KOPT-K1 (cell line): ENCODE measurements around the gene GNB3.

Experiments
- H3K27ac ChIP-seq: fragments of 200-600 bp; sonication (generic); 2 replicates; pipeline ENCODE4 v1.5.1; 2016; ENCODE audit warnings: antibody characterized with exemption, mild to moderate bottlenecking, low read depth, low read length; ENCODE audit not compliant: poor library complexity, severe bottlenecking
- H3K36me3 ChIP-seq: fragments of 200-600 bp; sonication (generic); 2 replicates; pipeline ENCODE4 v1.5.1; 2017; ENCODE audit warnings: antibody characterized with exemption, mild to moderate bottlenecking, low read length, moderate library complexity; ENCODE audit not compliant: insufficient read depth
- H3K9me3 ChIP-seq: fragments of 200-600 bp; sonication (generic); 2 replicates; pipeline ENCODE4 v1.5.1; 2017; ENCODE audit warnings: antibody characterized with exemption, low read length, mild to moderate bottlenecking; ENCODE audit not compliant: insufficient read depth, poor library complexity, severe bottlenecking

GNB3 gene

DNA sequence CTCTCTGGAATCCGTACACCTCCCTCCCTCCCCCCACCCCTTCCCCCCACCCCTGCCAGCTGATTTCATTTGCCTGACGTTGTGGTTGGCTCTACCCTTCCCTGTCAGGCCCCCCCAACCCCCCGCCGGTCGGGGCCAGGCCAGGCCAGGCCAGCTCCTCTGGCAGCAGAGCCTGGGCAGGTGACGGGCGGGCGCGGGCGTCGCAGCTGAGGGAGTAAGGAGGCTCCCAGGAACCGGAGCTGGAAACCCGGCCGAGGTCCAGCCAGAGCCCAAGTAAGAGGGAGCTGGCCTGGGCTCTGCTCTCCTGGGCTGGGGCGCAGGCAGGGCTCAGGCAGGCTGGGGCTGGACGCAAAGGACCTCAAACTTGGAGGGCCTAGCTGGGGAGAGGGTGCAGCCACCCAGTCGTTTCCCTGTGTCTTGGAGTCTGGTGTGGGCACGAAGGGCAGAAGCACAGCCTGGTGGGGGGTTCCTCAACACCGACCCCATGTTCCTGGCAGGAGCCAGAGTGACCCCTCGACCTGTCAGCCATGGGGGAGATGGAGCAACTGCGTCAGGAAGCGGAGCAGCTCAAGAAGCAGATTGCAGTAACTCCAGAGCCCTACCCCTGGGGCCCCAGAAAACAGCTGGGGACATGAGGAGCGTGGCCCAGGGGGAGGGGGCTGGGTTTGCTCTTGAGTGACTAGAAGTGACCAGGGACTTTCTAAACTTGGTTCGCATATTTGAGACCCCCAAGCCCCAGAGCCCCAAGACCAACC is at the start of gene GNB3:
Gene GNB3, plus strand, starts transcription at position 165 of the 755 bp plus-strand sequence. Its CDS starts 363 bp downstream, at position 528.
- Histone ChIP-seq H3K9me3 (no peaks in the 10 kb centered on the region), H3K36me3 (peaks cover 11% of the 10 kb centered on the region; the same call in 1 of the 2 replicates), H3K27ac (no peak within 1 kb of the TSS)

GRCh38 chr12:6791931-6792520 is 48.7 kb upstream of the GNB3 start:
- no peaks in the 10 kb centered on the region for H3K36me3 ChIP-seq
- H3K9me3 ChIP-seq, result no peaks in the 10 kb centered on the region
- H3K27ac ChIP-seq, result no peak overlapping the region

DNA sequence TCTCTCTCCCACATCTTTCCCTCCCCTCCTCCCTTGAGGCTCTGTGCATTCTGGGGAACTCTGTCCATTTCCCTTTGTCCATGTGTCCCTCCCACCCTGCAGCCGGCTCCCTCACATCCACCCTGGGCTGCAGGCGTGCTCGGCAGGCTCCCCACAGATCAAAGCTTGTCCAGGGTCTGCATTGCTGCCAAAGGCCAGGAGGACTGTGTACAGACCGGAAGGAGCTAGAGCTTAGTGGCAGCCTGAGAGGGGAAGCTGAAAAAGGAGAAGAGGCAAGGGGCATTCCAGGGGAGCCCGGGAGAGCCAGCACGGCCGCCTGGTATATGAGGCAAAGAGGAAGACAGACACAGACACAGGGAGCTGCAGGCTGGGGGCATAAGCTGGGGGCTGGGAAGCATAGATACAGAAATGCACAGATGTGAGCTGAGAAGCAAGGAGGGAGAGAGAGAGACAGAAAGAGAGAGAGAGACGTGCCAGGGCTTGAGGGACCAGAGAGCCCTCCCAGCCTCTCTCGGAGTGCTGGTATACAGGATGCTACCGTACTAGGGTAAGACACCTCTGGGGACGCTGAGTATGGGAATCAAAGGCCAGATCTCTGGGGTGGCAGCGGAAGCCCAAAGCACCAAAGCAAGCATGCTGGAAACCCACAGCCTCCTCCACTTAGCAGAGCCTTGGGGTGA is 48.1 kb upstream of the GNB3 start:
- Histone ChIP-seq H3K27ac (no peak overlapping the region), H3K36me3 (no peaks in the 10 kb centered on the region), H3K9me3 (no peaks in the 10 kb centered on the region)

- Histone ChIP-seq H3K36me3 (no peaks in the 10 kb centered on the region), H3K9me3 (no peaks in the 10 kb centered on the region), H3K27ac (no peak overlapping the region)
Observed at GRCh38 chr12:6795088-6795487, 45.6 kb upstream of the GNB3 start.

- no peak overlapping the region for H3K27ac ChIP-seq
- no peaks in the 10 kb centered on the region for H3K9me3 ChIP-seq
- H3K36me3 ChIP-seq, result no peaks in the 10 kb centered on the region
Observed at GRCh38 chr12:6796576-6796975, 44.1 kb upstream of the GNB3 start.

DNA sequence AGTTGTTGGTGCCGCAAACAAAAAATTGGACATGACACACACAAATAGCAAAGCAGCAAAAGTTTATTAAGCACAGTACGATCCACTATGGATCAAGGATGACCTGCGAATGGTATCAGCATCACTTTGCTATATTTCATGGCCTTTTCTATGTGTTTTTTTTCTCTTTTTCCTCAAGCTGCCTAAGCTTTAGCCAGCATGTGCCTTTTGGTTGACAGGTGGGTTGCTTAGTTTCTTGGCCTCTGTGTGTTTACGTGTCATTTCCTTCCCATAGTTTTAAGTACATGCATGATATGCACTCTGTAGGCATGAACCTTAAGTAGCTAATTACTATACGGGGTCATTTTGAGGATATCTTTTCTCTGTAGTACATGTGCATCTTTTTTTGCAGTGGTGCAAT is 41.6 kb upstream of the GNB3 start:
- Histone ChIP-seq H3K27ac (no peak overlapping the region), H3K36me3 (no peaks in the 10 kb centered on the region; the same call in 1 of the 2 replicates), H3K9me3 (no peaks in the 10 kb centered on the region)

- Histone ChIP-seq H3K9me3 (no peaks in the 10 kb centered on the region), H3K27ac (no peak overlapping the region), H3K36me3 (no peaks in the 10 kb centered on the region; the same call in 1 of the 2 replicates)
Observed at GRCh38 chr12:6807170-6807569, 33.6 kb upstream of the GNB3 start.

DNA sequence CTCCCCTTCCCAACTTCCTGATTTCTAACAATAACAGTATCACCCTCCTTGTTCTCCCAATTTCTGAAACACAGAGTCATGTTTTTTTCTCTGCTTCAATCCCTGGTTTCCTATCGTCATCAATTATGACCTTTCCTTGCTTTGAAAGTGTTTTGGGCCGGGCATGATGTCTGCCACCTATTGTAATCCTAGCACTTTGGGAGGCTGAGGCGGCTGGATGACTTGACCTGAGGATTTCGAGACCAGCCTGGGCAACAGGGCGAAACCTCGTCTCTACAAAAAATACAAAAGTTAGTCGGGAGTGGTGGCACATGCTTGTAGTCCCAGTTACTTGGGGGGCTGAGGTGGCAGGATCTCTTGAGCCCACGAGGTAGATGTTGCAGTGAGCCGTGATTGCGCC is 31.7 kb upstream of the GNB3 start:
- H3K36me3 ChIP-seq, result no peaks in the 10 kb centered on the region; the same call in 1 of the 2 replicates
- H3K9me3 ChIP-seq, result no peaks in the 10 kb centered on the region
- no peak overlapping the region for H3K27ac ChIP-seq

DNA sequence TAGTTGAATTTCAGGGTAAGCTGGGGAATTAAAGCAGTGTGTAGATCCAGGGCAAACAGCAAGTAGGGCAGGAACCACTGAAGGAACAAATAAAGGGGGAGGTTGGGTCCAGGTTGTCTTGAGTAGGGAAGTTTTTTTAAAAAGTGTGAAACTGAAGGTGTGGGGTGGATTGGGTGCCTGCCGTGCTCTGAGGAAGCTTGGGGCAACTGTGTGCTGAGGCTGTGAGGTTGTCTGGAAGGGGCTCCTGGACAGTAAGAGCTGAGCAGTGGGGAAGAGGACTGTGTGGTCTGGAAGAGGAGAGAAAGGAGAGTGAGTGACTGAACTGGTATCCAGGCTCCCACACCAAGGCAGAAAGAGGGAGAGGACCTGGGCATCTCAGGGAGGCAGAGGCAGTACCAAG is 30.0 kb upstream of the GNB3 start:
- no peak overlapping the region for H3K27ac ChIP-seq
- no peaks in the 10 kb centered on the region for H3K36me3 ChIP-seq
- H3K9me3 ChIP-seq, result no peaks in the 10 kb centered on the region

DNA sequence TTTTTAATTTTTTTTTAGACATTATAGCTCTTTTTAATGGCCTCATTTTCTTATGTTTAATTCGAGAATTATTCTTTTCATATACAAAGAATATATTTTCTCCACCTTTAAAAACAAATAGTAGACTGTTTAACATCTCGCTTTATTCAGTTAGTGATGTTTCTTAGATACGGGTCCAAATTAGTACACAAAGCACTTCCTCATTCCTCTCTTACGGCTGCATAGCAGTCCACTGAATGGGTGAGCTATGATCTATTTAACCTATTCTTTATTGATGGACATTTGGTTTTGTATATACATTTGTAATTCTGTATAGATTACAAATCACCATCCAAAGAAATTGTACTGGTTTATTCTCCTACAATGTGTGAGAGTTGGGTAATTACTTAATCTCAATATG is 27.4 kb upstream of the GNB3 start:
- H3K9me3 ChIP-seq, result no peaks in the 10 kb centered on the region
- no peak overlapping the region for H3K27ac ChIP-seq
- H3K36me3 ChIP-seq, result no peaks in the 10 kb centered on the region

GRCh38 chr12:6816598-6816997 is 24.1 kb upstream of the GNB3 start:
- Histone ChIP-seq H3K36me3 (no peaks in the 10 kb centered on the region), H3K27ac (no peak overlapping the region), H3K9me3 (no peaks in the 10 kb centered on the region)

GRCh38 chr12:6817098-6817497 is 23.6 kb upstream of the GNB3 start:
- no peak overlapping the region for H3K27ac ChIP-seq
- H3K9me3 ChIP-seq, result no peaks in the 10 kb centered on the region
- no peaks in the 10 kb centered on the region for H3K36me3 ChIP-seq

DNA sequence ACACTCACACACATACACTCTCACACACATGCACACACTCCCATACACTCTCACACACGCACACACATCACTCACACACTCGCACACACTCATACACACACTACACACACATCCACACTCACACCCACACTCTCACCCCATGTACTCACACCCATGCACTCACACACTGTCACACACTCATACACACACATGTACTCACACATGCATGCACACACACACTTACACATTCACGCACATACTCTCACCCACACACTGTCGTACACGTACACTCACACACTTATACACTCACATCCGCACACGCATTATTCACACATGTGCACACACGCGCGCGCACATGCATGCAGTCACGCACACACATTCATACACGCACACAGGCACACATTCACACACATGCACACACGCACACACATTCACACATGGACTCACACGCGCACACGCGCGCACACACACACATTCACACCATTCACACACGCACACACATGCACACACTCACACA is 23.0 kb upstream of the GNB3 start:
- Histone ChIP-seq H3K9me3 (no peaks in the 10 kb centered on the region), H3K36me3 (no peaks in the 10 kb centered on the region), H3K27ac (no peak overlapping the region)

DNA sequence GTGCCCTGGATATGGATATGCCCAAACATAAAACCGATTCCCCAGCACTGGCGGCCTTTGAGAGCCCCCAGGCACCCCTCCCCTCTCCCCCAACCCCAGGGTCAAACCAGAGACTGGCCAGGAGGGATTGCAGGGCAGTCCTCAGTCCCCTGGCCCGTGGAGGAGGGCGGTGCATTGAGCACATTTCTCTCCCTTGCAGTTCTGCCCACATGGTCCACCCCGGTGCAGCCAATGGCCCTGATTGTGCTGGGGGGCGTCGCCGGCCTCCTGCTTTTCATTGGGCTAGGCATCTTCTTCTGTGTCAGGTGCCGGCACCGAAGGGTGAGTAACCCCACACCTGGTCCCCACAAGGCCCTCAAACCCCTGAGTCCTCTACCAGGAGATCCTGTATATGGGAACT is 22.5 kb upstream of the GNB3 start:
- H3K36me3 ChIP-seq, result no peaks in the 10 kb centered on the region
- no peak overlapping the region for H3K27ac ChIP-seq
- no peaks in the 10 kb centered on the region for H3K9me3 ChIP-seq

DNA sequence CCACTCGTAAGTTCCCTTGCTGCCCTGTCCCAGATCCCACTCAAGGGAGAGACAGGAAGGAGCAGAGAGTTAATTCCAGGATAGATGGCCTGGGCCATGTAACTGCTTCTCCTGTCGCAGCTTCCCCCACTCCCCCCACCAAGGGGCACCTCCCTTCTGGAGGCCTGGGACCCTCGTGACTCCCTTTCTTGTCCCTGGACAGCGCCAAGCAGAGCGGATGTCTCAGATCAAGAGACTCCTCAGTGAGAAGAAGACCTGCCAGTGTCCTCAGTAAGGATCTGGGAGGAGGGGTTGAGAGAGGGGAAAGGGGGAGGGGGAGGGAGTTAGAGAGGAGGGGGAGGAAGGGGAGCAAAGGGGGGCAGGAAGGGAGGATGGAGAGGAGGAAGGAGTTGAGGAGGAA is 22.1 kb upstream of the GNB3 start:
- Histone ChIP-seq H3K27ac (no peak overlapping the region), H3K36me3 (no peaks in the 10 kb centered on the region), H3K9me3 (no peaks in the 10 kb centered on the region)
